ENCODE data around the gene ARMS2. TPM values are rescaled to one million over a fixed set of nuclear protein-coding genes. Genes with fewer than 3 reads are reported as not detected.

The ARMS2 gene
- total and polyA plus RNA-seq, 2 of the 13 experiments (the other 11 are each of a cell fraction or from before 2014, with no cell fraction given): not detected

- TF ChIP-seq ZNF598 (CRISPR knock-in tag; IDR thresholded peaks at IDR 0.05; ENCODE audit: borderline replicate concordance) (no peak), SRSF9 (IDR thresholded peaks at IDR 0.05; ENCODE audit: borderline replicate concordance, insufficient read depth, low read depth, low read length, poor library complexity, severe bottlenecking) (no peak)
Measured at GRCh38 chr10:122477436-122477835, 23.0 kb downstream of the ARMS2 start (continued).

DNA sequence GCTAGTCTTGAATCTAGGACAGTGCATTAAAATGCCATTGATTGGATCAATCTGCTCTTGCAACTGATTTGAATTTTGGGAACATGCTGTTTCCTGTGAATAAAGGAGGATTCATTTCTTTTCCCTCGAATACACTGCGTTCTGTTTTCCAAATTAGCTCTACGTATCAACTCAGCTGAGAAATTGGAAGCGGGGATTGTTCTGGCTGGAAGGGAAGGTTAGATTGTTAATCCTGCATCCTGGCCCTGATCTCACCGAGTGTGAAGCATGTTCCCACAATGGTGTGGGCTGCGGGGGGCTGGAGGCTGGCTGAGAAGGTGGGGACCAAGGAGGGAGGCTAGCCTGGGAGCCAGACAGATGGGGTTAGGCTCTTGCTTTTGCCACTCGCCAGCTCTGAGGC, 24.5 kb downstream of the ARMS2 start:
- no peak for ATAC-seq
- no peaks in the 10 kb centered on the region for H3K36me3 ChIP-seq (replicated peaks in 1 of 2; ENCODE audit: control insufficient read depth in 1 of 2, insufficient read depth in 2 of 2, low read length in 2 of 2)
- H3K79me2 ChIP-seq (ENCODE audit: insufficient read depth, low read length): no peaks in the 10 kb centered on the region
- H3K4me2 ChIP-seq (ENCODE audit: low read depth, low read length): no peak overlapping the region
- H3K9ac ChIP-seq (ENCODE audit: insufficient read depth, low read depth, low read length): no peak overlapping the region
- DNase-seq (ENCODE audit: low spot score): no peak
- FAIRE-seq: no peak
- TF ChIP-seq, protein P1, sequence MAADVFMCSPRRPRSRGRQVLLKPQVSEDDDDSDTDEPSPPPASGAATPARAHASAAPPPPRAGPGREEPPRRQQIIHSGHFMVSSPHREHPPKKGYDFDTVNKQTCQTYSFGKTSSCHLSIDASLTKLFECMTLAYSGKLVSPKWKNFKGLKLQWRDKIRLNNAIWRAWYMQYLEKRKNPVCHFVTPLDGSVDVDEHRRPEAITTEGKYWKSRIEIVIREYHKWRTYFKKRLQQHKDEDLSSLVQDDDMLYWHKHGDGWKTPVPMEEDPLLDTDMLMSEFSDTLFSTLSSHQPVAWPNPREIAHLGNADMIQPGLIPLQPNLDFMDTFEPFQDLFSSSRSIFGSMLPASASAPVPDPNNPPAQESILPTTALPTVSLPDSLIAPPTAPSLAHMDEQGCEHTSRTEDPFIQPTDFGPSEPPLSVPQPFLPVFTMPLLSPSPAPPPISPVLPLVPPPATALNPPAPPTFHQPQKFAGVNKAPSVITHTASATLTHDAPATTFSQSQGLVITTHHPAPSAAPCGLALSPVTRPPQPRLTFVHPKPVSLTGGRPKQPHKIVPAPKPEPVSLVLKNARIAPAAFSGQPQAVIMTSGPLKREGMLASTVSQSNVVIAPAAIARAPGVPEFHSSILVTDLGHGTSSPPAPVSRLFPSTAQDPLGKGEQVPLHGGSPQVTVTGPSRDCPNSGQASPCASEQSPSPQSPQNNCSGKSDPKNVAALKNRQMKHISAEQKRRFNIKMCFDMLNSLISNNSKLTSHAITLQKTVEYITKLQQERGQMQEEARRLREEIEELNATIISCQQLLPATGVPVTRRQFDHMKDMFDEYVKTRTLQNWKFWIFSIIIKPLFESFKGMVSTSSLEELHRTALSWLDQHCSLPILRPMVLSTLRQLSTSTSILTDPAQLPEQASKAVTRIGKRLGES (CRISPR knock-in tag; IDR thresholded peaks at IDR 0.05; ENCODE audit: borderline replicate concordance): no peak
- no peak for TF ChIP-seq ZNF546 (CRISPR knock-in tag; conservative IDR thresholded peaks at IDR 0.05)
- no peaks in the 10 kb centered on the region for H4K20me1 ChIP-seq (ENCODE audit: insufficient read depth, low read length)
- no peak overlapping the region for H2AFZ ChIP-seq (ENCODE audit: low read length)
- BruUV-seq (replicated peaks): no TSS peak
- ChIA-PET CTCF (ENCODE audit: low intra/inter-chr PET ratio, low total read pairs) (no interaction called here), POLR2A (no interaction called here)
- H3K4me1 ChIP-seq (ENCODE audit: insufficient read depth, low read length): 0 out of 2 replicates have a peak, but pooled peaks cover 8% of the 10 kb centered on the region
- peaks cover 3 to 40% of the 10 kb centered on the region in 2 experiments; a peak in 4 of 5 replicates for H3K27me3 ChIP-seq (ENCODE audit: control insufficient read depth in 1 of 2, insufficient read depth in 2 of 2, low read length in 2 of 2)
- in situ Hi-C loops (cut with HindIII; ENCODE audit: extremely low pct_ligation_motif_present, low pct_unique_long_range_greater_than_20kb): no loop called here
- no peak overlapping the region for H3K27ac ChIP-seq (ENCODE audit: extremely low read length, insufficient read depth, low read length)
- intact Hi-C loops (cut with micrococcal nuclease; ENCODE audit: unreplicated experiment): no loop called here
- no peaks in the 10 kb centered on the region for H3K9me3 ChIP-seq (ENCODE audit: low read length)
- 25% methylated on average over 7 of the region's 7 CpGs for WGBS (ENCODE audit: low lambda C conversion rate)
- H3K4me3 ChIP-seq (replicated peaks in 1 of 3; ENCODE audit: insufficient read depth in 1 of 3, low read depth in 2 of 3, low read length in 3 of 3): no peak overlapping the region

Measured in HepG2 (cell line).